PFSK-1 (cell line): Measurements from ENCODE around the gene SCP2D1.

Experiments
- FOXP2 ChIP-seq: optimal IDR thresholded peaks from 2 replicates; pipeline ENCODE3; 2011; ENCODE audit warnings: borderline replicate concordance, control low read depth, inconsistent platforms; ENCODE audit not compliant: insufficient read depth; ENCODE audit errors: extremely low read length, extremely low read depth
- POLR2AphosphoS5 ChIP-seq: IDR thresholded peaks from 2 replicates; pipeline ENCODE4 v1.6.1; 2012; ENCODE audit warnings: low read depth, mild to moderate bottlenecking, control low read depth, low read length, moderate library complexity
- SIN3A ChIP-seq: IDR thresholded peaks from 2 replicates; pipeline ENCODE4 v1.6.1; 2012; ENCODE audit warnings: mild to moderate bottlenecking, low read length, moderate library complexity, borderline replicate concordance; ENCODE audit not compliant: insufficient read depth
- TAF1 ChIP-seq: IDR thresholded peaks from 2 replicates; pipeline ENCODE4 v1.6.1; 2012; ENCODE audit warnings: low read length, control low read depth, borderline replicate concordance; ENCODE audit not compliant: insufficient read depth
- TF ChIP-seq, protein P1 (sequence below), 2 experiments: IDR thresholded peaks; 2 replicates each; pipeline versions ENCODE4 v1.6.1 to v1.8.0; 2011 to 2012; ENCODE audit warnings: low read depth in 2 of 2, low read length in 2 of 2, control low read depth in 1 of 2, inconsistent platforms in 1 of 2, mild to moderate bottlenecking in 1 of 2, moderate library complexity in 1 of 2; ENCODE audit not compliant: insufficient read depth in 1 of 2

The SCP2D1 gene

GRCh38 chr20:18778690-18779392, 34.7 kb upstream of the SCP2D1 start:
- no peak for TF ChIP-seq POLR2AphosphoS5
- TF ChIP-seq SIN3A, result no peak
- no peak for TF ChIP-seq FOXP2
- no peak for TF ChIP-seq TAF1
- TF ChIP-seq, protein P1, sequence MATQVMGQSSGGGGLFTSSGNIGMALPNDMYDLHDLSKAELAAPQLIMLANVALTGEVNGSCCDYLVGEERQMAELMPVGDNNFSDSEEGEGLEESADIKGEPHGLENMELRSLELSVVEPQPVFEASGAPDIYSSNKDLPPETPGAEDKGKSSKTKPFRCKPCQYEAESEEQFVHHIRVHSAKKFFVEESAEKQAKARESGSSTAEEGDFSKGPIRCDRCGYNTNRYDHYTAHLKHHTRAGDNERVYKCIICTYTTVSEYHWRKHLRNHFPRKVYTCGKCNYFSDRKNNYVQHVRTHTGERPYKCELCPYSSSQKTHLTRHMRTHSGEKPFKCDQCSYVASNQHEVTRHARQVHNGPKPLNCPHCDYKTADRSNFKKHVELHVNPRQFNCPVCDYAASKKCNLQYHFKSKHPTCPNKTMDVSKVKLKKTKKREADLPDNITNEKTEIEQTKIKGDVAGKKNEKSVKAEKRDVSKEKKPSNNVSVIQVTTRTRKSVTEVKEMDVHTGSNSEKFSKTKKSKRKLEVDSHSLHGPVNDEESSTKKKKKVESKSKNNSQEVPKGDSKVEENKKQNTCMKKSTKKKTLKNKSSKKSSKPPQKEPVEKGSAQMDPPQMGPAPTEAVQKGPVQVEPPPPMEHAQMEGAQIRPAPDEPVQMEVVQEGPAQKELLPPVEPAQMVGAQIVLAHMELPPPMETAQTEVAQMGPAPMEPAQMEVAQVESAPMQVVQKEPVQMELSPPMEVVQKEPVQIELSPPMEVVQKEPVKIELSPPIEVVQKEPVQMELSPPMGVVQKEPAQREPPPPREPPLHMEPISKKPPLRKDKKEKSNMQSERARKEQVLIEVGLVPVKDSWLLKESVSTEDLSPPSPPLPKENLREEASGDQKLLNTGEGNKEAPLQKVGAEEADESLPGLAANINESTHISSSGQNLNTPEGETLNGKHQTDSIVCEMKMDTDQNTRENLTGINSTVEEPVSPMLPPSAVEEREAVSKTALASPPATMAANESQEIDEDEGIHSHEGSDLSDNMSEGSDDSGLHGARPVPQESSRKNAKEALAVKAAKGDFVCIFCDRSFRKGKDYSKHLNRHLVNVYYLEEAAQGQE (IDR thresholded peaks at IDR 0.05; ENCODE audit: insufficient read depth in 1 of 2, low read depth in 2 of 2, low read length in 2 of 2), result no peak

DNA sequence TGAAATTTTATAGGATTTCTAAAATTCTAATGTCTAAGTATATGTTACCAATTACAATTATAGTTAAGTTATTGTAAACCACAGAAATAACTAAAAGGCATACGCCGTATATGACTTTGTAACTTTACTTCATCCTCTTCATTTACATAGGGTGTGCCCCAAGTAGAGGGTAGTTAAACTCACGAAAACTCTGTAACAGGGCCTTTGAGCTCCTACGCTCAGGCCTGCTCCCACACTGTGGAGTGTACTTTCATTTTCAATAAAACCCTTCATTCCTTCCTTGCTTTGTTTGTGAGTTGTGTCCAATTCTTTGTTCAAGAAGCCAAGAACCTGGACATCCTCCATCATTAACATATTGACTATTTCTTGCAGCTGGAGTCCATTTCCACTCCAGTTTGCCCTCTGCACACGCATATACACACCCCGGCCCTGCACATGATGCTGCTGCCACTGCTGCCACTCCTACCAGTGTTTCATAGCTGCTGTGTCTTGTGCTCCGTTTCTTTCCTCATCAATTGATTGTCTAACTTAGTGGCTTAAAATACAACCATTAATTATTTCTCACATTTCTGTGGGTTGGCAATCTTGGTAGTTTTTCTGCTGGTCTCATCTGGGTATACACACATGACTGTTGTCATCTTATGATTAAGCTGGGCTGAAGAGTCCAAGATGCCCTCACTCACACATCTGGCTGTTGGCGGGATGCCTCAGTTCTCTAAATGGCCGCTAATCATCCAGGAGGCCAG, 33.0 kb upstream of the SCP2D1 start:
- no peak for TF ChIP-seq POLR2AphosphoS5
- TF ChIP-seq TAF1, result no peak
- no peak for TF ChIP-seq SIN3A
- TF ChIP-seq, protein P1 (IDR thresholded peaks at IDR 0.05; ENCODE audit: insufficient read depth in 1 of 2, low read depth in 2 of 2, low read length in 2 of 2), result no peak
- no peak for TF ChIP-seq FOXP2

GRCh38 chr20:18781509-18781908, 32.1 kb upstream of the SCP2D1 start:
- TF ChIP-seq POLR2AphosphoS5 (no peak), FOXP2 (no peak), TAF1 (no peak)

GRCh38 chr20:18783385-18783959, 30.1 kb upstream of the SCP2D1 start:
- TF ChIP-seq SIN3A (no peak), FOXP2 (no peak), TAF1 (no peak), POLR2AphosphoS5 (no peak)
- TF ChIP-seq, protein P1 (IDR thresholded peaks at IDR 0.05; ENCODE audit: insufficient read depth in 1 of 2, low read depth in 2 of 2, low read length in 2 of 2), result no peak

DNA sequence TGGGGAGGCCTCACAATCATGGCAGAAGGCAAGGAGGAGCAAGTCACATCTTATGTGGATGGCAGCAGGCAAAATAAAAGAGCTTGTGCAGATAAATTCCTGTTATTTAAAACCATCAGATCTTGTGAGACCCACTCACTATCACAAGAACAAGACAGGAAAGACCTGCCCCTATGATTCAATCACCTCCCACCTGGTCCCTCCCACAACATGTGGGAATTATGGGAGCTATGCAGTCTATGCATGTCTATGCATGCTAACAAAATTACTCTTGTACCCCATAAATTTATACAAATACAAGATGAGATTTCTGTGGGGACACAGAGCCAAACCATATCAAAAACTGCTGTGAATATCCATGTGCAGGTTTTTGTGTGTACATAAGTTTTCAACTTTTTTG, 25.6 kb upstream of the SCP2D1 start:
- no peak for TF ChIP-seq FOXP2
- TF ChIP-seq TAF1, result no peak
- TF ChIP-seq SIN3A, result no peak
- TF ChIP-seq, protein P1 (IDR thresholded peaks at IDR 0.05; ENCODE audit: insufficient read depth in 1 of 2, low read depth in 2 of 2, low read length in 2 of 2), result no peak
- no peak for TF ChIP-seq POLR2AphosphoS5
